ENCODE data around the gene ZMYND15.

Gene ZMYND15

DNA sequence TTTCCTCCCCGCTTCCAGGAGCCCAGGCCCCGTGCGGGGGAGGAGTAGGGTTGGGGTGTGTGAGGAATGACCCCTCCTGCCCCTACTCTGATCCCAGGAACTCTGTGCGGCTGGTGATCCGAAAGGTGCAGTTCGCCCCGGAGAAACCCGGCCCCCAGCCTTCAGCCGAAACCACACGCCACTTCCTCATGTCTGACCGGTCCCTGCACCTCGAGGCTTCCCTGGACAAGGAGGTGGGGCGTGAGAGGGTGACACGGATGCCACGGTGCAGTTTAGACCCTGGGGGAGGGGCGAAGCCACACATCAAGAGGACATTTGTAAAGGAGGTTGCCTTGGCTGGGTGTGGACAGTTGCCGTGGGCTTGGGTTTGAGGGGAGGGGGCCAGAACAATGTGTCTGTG is 21.8 kb upstream of the ZMYND15 start:
- DNase-seq, result no peak

DNA sequence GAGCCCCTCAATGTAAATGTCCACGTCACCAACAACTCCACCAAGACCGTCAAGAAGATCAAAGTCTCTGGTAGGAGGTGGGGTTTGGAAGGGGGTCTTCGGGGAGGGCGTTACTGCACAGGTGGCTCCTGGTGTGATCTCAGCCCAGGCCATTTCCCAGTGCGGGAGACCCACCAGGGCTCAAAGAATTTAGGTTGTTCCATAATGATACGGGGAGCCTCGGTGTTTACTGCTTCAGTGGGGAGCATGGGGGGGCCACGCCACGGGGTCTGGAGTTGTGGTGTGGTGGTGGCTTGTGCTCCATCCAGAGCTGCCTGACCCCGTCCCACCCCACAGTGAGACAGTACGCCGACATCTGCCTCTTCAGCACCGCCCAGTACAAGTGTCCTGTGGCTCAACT is 21.4 kb upstream of the ZMYND15 start:
- DNase-seq, result no peak

DNA sequence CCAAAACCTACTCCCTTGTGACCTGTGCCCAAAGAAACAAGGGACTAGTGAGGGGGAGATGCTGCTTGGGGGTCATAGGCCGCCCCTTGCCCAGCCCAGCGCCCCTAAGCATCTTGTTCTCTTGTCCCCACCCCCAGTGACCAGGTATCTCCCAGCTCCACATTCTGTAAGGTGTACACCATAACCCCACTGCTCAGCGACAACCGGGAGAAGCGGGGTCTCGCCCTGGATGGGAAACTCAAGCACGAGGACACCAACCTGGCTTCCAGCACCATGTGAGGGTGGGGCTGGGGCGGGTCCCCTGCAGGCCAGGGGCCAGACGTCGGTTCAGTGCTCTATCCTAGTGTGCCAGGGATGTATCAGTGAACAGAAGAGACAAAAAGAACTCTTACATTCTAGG is 20.5 kb upstream of the ZMYND15 start:
- no peak for DNase-seq

DNA sequence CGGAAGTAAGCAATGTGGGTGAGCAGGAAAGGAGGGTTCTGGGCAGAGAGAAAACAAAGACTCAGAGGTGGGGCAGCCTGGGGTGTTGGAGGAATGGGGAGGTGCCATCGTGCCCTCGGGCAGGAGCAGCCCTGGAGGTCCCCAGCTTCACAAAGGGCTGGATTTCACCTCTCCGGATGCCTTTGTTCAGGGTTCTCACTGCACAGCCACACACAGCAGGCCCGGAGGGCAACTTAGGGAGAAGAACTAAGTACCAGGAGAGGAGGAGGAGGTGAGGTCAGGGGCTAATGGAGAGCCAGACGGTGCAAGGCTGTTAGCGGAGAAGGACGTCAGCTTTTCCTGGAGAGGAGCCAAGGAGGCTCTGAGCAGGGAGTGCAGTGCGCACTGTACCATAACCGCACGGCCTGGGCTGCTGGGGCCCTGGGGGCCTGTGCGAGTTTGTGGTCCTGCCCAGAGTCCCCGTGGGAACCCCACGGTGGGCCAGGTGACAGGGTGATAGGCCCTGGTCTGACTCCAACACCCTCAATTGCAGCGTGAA is 19.9 kb upstream of the ZMYND15 start:
- no peak for DNase-seq

DNA sequence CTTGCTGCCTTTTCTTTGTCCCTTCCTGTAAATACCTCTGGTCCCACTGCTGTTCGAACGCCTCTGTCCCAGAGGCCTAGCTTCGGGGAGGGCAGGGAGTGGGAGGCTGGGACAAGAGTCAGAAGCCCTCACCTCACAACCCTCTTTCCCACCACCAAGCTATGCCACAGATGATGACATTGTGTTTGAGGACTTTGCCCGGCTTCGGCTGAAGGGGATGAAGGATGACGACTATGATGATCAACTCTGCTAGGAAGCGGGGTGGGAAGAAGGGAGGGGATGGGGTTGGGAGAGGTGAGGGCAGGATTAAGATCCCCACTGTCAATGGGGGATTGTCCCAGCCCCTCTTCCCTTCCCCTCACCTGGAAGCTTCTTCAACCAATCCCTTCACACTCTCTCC is 18.8 kb upstream of the ZMYND15 start:
- no peak for DNase-seq

DNA sequence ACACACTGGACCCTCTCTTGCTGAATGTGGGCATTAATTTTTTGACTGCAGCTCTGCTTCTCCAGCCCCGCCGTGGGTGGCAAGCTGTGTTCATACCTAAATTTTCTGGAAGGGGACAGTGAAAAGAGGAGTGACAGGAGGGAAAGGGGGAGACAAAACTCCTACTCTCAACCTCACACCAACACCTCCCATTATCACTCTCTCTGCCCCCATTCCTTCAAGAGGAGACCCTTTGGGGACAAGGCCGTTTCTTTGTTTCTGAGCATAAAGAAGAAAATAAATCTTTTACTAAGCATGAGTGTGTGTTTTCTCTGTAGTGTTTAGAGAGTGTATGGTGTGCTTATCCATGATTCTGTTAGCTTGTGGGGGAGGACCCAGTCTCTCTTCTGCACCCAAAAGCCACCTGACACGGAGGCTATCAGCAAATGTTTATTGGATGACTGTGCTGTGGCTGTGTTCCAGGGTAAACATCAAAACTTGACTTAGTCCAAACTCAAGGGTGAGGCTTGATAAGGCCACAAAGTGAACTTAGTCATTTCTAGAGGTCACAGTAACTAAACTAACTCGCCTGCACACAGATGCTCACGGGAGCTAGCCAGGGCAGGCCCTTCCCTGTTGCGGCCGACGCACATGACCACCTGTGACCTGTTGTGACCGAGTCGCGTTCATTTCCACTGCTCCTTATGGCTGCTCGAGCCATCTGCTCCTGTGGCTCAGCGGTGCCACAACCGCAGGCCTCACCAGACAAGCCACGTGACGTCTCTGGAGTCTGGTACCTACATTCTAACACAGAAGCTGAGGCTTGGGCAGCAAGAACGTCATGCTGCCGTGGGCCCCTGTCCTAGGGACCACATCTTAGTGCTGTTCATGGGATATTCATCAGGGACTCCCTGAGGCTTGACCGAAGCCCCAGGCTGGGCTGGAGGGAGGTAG is 18.2 kb upstream of the ZMYND15 start:
- peak; percentile 24 to 42 for DNase-seq

DNA sequence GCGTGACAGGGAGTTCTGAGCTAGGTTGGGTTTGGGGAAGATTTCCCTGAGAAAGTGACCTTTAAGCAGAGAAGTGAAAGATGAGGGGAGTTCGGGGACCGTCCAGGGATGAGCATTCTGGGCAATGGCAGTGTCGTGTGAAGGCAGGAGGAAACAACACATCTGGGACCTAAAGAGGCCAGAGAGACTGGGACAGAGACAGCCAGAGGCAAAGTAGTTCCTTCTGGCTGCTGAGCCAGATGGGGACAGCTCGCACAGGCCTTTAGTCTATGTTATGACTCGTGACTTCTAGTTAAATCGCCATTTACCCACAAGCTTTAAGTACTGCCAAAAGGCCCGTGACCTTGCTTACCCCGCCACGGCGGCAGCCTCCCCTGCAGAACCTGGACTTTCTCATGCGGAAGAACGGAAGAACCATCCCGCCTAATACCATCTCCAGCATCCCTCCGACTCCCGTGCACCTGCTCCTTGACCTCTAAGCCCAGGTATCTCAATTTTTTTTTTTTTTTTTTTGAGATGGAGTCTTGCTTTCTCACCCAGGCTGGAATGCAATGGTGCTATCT is 16.9 kb upstream of the ZMYND15 start:
- DNase-seq, result no peak

DNA sequence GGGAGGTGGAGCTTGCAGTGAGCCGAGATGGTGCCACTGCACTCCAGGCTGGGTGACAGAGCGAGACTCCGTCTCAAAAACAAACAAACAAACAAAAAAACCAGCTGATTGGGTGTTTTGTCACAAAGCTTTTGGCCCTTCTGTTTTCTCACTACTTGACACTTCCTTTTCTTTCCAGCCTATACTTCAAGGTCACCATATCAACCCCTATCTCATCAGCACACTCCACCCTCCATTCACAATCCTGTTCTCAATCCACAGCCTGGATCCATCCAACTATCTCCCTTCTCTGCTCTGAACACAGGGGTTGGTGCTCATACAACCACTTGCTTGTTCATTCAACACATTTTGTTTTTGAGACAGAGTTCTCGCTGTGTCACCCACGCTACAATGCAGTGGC is 15.0 kb upstream of the ZMYND15 start:
- no peak for DNase-seq

DNA sequence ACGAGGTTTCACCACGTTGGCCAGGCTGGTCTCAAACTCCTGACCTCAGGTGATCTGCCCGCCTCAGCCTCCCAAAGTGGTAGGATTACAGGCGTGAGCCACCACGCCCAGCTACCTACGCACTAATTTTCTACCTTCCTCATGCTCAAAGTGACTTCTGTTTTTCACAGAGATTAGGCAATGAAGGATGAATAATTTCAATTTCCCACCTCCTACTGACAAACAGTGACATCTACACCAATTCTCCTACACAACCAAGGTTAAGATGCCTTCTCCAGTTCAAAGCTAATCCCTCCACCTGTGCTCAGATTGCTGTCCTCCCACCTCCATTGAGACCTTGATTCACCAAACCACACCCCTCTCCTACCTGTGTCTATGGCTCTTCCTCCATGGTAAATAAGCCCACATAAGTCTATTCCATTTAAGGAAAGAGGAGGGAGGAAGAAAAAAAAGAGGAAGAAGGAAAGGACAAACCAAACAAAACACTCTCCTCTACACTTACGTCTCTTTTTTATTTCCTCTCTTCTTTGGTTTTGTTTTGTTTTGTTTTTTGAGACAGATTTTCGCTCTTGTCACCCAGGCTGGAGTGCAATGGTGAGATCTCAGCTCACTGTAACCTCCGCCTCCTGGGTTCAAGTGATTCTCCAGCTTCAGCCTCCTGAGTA is 13.9 kb upstream of the ZMYND15 start:
- DNase-seq, result peak in 1 of 2 donors; percentile 53

DNA sequence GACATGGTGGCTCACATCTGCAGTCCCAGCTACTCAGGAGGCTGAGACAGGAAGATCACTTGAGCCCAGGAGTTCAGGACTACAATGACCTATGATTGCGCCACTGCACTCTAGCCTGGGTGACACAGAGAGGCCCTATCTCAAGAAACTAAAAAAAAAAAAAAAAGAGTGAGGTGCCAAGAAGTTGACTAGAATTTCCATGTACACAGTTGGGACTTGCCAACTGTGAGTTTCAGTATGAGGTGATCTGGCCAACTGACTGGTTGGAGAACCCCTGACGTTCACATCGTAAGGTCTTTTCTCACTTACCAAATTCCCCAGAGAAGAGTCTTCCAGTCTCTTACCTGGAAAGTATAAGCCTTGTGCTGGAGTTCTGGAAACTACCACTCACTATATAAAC is 11.5 kb upstream of the ZMYND15 start:
- DNase-seq, result peak in 1 of 2 donors; percentile 37

DNA sequence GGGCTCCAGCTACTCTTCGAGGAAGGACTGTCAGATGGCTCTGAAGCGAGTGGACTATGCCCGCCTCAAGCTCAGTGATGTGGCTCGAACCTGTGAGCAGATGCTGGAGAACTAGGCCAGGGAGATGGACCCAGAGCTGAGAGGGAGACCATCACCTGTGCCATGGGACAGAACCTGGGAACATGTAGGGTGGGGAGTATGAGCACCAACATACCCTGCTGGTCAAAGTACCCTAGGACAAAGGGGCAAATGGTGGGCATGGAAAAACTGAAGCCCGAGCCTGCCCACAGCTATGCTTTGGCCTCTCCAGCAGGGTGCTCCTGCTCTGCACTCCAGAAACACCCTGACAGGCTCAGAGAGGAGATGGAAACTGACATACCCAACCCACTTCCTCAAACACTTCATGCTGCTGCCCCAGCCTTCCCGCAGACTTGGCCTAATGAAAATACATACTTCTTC is 6.5 kb upstream of the ZMYND15 start:
- peak; percentile 29 to 78 for DNase-seq

DNA sequence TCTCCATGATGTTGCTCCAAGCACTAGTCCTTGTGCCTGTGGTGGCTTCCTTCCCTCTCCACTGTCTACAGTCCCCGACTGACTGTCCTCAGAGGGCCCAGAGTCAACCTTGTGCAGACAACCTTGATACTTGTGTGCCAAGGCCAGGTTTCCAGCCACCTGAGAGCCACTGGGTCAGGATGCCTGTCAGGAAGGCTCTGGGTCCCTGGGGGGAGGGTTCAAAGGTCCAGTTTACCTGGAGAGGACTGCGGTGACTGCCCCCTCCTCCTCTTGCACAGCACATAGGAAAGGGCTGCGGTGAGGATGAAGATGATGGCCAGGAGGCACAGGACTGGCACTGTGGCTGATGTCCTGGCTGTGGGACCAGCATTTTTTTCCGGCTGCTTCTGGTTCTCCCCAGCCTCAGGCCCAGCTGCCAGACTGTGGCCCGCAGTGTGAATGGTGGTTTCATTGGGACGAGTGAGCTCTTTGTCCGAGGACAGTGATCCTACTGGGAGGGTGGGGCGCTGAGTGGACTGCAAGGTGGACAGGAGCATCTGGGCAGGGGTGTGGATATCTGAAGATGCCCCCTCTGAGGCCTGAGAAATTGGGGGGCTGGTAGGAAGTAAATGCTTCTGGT is 4.7 kb upstream of the ZMYND15 start:
- DNase-seq, result no peak

DNA sequence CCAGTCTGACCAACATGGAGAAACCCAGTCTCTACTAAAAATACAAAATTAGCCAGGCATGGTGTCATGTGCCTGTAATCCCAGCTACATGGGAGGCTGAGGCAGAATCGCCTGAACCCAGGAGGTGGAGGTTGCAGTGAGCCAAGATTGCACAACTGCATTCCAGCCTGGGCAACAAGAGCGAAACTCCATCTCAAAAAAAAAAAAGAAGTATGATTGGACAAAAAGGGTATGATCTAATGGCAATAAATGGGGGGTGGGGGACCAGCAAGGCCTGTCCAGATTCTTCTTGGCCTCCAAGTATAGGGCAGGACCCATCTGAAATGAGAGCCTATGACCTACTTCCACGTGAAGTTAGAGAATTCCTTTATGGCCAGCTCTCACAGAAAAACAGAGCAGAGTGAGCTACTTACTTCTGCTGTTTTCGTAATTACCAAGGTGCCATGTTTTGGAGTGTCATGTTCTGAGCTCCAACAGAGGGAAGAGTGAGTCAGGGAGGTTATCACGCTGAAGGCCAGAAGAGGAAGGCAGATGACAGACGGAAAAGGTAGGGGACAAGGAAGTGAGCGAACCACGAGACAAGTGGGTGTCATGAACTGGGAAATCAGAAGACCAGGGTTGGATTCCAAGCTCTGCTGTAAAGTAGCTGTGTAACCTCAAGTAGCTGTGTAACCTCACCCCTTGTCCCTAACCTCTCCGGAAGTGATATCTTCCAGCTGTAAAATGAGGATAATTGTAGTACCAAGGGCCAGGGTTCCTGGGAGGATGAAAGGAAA is 3.6 kb upstream of the ZMYND15 start:
- peak in 1 of 2 donors; percentile 65 for DNase-seq

DNA sequence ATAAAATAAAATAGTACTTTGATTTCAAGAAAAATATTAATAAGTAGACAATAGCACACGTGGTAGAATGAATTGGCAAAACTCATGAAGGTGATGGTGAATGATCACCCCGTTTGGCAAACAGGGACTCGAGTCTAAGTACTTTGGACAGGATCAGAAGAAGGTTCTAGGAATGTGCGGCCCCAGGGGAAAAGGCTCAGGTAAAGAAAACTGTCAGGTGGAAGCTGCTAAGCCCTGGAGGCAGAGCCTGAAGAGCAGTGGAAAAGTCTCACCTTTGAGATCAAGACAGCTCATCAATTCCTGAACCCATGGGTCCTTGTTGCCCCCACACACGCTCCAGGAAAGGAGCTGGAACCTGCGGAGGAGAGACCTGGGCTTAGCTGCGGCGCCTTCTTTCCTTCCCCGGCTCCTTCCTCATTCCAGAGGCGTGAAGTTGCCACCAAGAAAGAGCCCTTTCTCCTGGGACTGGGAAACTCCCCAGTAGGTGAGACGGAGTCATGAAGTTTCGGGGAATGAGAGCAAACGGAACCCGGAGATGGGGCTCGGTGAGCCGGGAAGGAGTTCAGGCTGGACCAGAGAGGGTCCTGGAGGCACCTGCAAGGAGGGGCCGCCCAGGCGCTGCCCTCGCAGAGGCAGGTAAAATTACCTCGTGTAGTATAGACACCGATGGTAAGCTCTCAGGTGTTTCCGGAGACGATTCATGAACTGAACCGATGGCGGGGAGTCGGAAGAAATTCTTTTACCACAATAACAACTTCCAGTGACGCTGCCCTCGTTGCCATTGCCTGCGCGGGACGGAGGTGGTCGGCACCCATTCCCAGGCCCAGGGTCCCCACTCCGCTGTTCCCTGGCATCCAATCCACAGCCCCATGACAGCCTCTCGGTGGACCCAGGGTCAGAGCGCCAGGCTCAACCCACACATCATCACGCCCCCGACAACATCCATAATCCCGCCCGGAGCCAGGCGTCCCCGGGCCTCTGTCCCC is 1.2 kb upstream of the ZMYND15 start:
- DNase-seq, result peak; percentile 41 to 42

DNA sequence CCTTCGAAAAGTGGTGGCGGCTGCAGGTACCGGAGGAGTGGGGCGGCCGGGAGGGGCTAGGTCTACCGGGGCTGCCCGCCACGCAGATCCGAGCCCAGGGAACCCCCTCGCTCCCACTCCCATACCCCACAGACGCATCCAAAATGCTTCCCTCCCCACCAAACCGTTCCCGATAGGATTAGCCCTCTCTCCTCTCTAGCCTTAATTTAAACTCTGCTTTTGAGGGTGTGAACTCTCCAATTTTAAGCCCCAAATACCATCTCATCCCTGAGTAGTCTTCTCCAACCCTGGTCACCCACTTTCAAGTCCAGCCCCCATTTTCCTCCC is 355 bp downstream of the ZMYND15 start:
- DNase-seq, result no peak

DNA sequence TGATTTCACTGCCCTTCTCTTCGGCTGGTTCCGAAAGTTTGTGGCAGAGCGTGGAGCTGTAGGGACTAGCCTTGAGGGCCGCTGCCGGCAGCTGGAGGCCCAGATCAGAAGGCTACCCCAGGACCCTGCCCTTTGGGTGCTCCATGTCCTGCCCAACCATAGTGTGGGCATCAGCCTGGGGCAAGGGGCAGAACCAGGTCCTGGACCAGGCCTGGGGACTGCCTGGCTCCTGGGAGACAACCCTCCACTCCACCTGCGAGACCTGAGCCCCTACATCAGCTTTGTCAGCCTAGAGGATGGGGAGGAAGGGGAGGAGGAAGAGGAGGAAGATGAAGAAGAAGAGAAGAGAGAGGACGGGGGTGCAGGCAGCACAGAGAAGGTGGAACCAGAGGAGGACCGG is 951 bp downstream of the ZMYND15 start:
- DNase-seq, result no peak

DNA sequence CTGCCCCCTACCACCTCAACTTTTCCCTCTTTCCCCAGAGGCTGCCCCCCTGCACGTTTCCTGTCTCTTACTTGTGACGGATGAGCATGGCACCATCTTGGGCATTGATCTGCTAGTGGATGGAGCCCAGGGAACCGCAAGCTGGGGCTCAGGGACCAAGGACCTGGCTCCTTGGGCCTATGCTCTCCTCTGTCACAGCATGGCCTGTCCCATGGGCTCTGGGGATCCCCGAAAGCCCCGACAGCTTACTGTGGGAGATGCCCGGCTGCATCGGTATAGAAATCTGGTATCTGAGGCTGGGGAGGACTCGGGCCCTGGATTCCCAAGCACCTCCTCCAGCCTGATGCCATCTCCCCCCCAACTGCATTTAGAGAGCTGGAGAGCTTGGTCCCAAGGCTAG is 1.9 kb downstream of the ZMYND15 start:
- no peak for DNase-seq

DNA sequence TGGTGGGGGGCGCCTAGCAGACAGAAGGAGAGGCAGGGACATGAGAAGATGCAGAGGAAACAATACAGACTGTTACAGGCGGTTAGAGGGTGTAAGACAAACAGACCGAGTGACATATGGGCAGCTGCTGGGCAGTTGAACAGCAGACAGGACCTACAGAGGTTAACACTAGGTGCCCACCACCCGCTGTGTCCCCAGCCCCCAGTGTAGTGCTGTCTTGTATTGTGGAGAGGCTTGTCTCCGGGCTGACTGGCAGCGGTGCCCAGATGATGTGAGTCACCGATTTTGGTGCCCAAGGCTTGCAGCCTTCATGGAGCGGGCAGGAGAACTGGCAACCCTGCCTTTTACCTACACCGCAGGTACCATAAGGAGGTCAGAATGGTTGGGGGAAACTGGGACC is 2.5 kb downstream of the ZMYND15 start:
- DNase-seq, result no peak

DNA sequence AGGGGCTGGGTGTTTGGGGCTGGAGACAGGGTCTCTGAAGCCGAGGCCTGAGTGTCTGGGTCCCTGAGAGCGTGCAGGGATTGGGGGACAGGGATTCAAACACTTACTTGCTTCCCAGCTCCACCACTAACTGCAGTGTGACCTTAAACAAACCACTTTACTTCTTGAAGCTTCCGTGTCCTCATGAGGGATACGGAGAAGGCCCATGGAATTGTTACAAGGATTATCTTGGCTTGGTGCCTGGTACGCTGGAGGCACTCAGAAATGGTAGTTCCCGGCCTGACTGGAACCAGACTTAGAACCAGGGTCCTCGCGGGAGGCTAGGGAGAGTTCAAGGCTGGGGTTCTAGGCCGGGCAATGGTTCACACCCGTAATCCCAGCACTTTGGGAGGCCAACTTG is 3.0 kb downstream of the ZMYND15 start:
- no peak for DNase-seq

DNA sequence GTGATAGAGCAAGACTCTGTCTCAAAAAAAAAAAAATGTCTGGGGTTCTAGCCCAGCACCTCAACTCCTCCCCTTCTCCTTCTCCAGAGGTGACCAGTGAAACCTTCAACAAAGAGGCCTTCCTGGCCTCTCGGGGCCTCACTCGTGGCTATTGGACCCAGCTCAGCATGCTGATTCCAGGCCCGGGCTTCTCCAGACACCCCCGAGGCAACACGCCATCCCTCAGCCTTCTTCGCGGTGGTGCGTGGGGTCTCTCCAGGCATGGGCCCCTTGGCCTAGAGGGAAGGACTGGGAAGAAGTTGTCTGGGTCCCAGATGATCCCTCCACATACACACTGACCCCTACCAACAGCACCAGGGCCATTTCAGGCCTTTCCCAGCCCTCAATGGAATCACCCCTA is 3.6 kb downstream of the ZMYND15 start:
- no peak for DNase-seq

DNA sequence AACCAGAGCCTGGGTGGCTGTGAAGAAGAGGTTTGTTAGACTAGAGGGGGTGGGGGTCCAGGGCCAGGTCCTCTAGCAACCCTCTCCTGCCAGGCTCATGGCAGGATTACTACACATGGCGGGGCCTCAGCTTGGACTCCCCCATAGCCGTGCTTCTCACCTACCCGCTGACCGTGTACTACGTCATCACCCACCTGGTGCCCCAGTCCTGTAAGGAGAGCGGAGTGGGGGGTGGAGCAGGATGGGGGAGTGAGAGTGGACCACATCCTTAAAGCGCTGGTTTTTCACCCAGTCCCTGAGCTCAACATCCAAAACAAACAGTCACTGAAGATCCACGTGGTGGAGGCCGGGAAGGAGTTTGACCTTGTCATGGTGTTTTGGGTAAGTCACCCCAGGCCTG is 4.3 kb downstream of the ZMYND15 start:
- DNase-seq, result no peak
